OCI-LY3 (cell line): ENCODE results near the gene MED10.

Experiments used
- EZH2phosphoT487 ChIP-seq: fragments of 200-600 bp; shearing (Covaris generic); IDR thresholded peaks from 2 replicates; pipeline ENCODE4 v1.6.1; 2018; ENCODE audit warnings: antibody characterized with exemption, mixed run types, low read depth
- TF ChIP-seq, protein P1 (sequence below): fragments of 200-600, 300-600 bp; sonication (generic); IDR thresholded peaks from 2 replicates; pipeline ENCODE4 v1.5.1; 2014; ENCODE audit warnings: antibody characterized with exemption, low read length, low read depth

DNA sequence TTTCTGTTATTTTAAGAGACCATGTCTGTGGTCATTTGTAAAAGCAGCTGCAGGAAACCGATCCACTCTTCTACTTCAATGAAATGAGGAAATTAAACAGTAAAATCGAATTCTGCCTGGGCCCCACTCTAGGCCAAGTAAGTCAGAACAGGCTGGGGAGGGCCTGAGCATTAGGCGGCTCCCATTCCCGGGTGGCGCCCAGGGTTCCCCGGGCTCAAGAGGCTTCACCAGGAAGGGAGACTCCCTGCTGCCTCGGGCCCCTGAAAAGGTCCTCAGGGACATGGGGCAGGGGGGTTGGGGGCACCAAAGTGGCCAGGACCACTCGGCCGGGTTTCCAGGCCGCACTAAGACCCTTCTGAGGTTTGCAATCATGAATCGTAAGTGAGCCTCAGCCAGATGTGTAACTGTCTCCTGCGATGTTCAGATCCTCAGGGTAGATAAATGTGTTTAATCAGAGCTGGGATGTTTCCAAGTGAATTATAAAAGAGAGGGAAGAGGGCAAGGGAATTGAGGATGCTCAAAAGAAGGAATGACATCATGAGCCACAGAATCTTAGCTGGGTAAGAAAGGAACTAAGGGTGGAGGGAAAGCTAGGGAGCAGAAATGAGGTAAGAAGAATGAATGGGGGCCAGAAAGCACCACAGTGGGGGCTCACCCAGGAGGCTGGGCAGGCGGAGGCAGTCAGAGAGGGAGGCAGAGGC is 24.6 kb downstream of the MED10 start:
- TF ChIP-seq, protein P1, sequence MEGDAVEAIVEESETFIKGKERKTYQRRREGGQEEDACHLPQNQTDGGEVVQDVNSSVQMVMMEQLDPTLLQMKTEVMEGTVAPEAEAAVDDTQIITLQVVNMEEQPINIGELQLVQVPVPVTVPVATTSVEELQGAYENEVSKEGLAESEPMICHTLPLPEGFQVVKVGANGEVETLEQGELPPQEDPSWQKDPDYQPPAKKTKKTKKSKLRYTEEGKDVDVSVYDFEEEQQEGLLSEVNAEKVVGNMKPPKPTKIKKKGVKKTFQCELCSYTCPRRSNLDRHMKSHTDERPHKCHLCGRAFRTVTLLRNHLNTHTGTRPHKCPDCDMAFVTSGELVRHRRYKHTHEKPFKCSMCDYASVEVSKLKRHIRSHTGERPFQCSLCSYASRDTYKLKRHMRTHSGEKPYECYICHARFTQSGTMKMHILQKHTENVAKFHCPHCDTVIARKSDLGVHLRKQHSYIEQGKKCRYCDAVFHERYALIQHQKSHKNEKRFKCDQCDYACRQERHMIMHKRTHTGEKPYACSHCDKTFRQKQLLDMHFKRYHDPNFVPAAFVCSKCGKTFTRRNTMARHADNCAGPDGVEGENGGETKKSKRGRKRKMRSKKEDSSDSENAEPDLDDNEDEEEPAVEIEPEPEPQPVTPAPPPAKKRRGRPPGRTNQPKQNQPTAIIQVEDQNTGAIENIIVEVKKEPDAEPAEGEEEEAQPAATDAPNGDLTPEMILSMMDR = no peak
- no peak for TF ChIP-seq EZH2phosphoT487
